Epithelial cell of proximal tubule (primary cell): ENCODE data around the gene TSEN2. TPM values are rescaled to one million over a fixed set of nuclear protein-coding genes. Genes with fewer than 3 reads are reported as not detected.

Source experiments
- DNase-seq: peaks from one replicate; pipeline ENCODE4 v3.0.0-alpha.2; 2011; ENCODE audit warnings: low read depth
- H3K4me3 ChIP-seq: 2 replicates; pipeline ENCODE4 v1.5.1; 2011; ENCODE audit warnings: low read depth, mild to moderate bottlenecking, low read length
- CTCF ChIP-seq: conservative IDR thresholded peaks from 2 replicates; pipeline ENCODE4 v1.5.1; 2012; ENCODE audit warnings: low read depth, mild to moderate bottlenecking, low read length
- total RNA-seq: library from RNA; depleted of rRNA; stranded (reverse); fragments of >200 nt; gene quantifications from 2 replicates; pipeline ENCODE4 v1.2.3, GENCODE V29; 2015

Gene TSEN2
- total RNA-seq, 1 donor from 2014 or later: 6.3 TPM

DNA sequence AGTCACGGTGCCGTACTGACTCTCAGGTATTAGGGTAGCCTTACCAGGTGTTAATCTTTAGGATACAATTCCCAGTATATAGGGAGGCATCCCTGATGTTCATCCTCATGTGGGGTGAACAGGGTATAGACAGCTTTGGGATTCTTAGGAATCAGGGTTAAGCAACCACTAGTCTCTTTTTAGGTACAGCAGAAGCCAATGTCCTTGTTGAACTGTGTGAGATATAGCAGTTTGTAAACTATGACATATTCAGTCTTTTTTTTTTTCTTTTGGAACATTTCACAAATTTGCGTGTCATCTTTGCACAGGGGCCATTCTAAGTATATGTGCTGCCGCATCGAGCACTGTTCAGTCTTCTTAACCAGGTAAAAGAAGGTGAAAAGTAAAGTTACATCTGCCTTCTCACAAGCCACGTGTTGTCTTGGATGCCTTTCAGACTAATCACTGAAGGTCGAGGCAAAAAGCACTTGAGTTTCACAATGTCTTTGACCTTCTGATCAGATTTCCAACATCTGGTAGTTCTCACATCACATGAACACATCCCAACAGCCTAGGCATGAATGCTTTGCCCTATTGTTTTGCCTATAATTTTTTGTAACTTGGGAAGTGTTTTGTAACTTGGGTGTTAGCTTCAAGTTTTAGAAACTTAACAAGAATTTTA lies 17.2 kb downstream of the TSEN2 start:
- TF ChIP-seq CTCF: no peak
- no peak overlapping the region for H3K4me3 ChIP-seq
- DNase-seq: no peak

DNA sequence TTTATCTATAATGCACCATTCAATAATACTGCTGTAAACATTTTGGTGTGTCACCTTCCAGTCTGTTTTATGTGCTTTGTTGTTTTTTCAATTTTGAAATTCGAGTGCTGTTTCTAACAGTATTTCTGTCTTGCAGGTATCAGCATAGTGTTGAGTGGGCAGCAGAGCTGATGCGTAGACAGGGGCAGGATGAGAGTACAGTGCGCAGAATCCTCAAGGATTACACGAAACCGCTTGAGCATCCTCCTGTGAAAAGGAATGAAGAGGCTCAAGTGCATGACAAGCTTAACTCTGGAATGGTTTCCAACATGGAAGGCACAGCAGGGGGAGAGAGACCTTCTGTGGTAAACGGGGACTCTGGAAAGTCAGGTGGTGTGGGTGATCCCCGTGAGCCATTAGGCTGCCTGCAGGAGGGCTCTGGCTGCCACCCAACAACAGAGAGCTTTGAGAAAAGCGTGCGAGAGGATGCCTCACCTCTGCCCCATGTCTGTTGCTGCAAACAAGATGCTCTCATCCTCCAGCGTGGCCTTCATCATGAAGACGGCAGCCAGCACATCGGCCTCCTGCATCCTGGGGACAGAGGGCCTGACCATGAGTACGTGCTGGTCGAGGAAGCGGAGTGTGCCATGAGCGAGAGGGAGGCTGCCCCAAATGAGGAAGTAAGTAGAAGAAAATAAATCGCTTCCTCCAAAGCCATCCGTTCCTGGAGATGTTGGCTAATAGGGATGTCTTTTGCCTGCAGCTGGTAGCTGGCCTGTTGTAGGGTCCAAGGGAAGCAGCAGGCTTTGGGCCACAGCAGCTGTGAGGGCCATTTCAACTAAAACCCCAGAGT lies 19.1 kb downstream of the TSEN2 start:
- DNase-seq: no peak
- no peak for TF ChIP-seq CTCF
- no peak overlapping the region for H3K4me3 ChIP-seq

- TF ChIP-seq CTCF: no peak
- no peak for DNase-seq
Measured at GRCh38 chr3:12506201-12506709, 22.0 kb downstream of the TSEN2 start.

DNA sequence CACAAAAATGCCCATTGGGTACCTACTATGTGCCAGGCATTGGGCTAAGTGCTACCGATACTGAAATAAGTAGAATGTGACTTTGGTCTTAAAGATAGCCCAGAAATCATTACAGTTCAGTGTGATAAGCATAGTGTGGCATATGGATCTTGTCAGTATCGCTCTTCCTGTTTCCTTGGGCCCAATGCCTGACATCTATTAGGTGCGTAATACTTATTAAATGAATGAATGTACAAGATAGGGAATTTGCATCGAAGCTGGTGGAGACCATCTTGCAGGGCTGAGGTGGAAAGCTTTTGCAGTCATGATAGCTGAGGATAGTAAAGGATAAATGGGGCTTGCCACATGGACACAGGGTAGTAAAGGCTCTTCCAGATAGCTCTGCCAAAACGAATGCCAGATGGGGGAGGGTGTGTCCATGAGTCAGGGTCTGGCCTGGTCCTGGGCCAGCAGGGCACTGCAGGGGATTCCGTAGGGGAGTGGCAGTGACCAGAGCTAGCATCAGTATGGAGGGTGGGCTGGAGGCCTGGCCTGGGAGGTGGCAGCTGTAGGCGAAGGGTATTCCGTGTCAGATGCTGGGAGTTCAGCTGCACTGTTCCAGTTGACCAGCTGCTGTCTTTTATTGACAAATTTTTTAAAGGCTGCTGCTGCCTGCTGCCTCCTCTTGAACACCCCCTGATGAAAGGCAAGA lies 23.5 kb downstream of the TSEN2 start:
- H3K4me3 ChIP-seq: no peak overlapping the region
- no peak for DNase-seq
- TF ChIP-seq CTCF: no peak

More at GRCh38 chr3:12506201-12506709, 22.0 kb downstream of the TSEN2 start:
- no peak overlapping the region for H3K4me3 ChIP-seq

GRCh38 chr3:12508291-12508700 lies 24.0 kb downstream of the TSEN2 start:
- no peak overlapping the region for H3K4me3 ChIP-seq
- DNase-seq: peak; percentile 59
- no peak for TF ChIP-seq CTCF

DNA sequence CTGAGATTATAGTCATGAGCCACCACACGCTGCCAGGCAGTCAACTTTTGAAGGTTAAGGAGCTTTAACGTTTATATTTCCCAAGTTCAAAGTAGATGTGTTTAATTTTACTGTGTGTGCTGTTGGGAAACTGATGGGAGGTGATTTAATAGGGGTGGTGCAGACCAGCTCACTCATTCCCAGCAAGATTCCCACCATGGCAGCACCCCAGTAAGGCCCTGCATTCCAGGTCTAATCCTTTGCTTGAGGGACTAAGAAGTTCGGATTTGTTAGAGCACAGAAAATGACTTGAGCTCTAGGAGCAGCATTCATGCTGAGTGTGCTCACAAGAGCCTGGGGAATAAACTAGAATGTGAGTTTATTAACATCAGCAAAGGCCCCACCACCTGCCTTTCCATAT lies 25.2 kb downstream of the TSEN2 start:
- H3K4me3 ChIP-seq: no peak overlapping the region
- no peak for TF ChIP-seq CTCF

More for the DNA sequence above, 25.2 kb downstream of the TSEN2 start:
- no peak for DNase-seq
